MCF 10A (cell line): ENCODE results near the gene MBOAT2. TPM values are rescaled to one million over a fixed set of nuclear protein-coding genes. Genes with fewer than 3 reads are reported as not detected.

ENCODE experiments used
- BruUV-seq: library from RNA; stranded (reverse); fragments of 400-500 nt; replicated peaks from 2 replicates; lab custom pipeline; 2021; lab: Mats Ljungman, UMichigan
- CTCF ChIA-PET: fragments of 300-600 bp; sonication (Branson Sonifier 250); formaldehyde crosslinking; extraction: SDS; loops from one replicate; lab custom pipeline; 2021; ENCODE audit warnings: antibody characterized with exemption, inconsistent platforms; lab: Yijun Ruan, JAX
- POLR2A ChIA-PET: fragments of 300-600, 350-650 bp; sonication (Branson Sonifier 250); formaldehyde crosslinking; extraction: SDS; loops from one replicate; lab custom pipeline; 2020; ENCODE audit warnings: antibody characterized with exemption, inconsistent platforms; lab: Yijun Ruan, JAX
- DNase-seq: peaks from one replicate; pipeline ENCODE4 v3.0.0-alpha.2; 2018; ENCODE audit not compliant: unreplicated experiment
- H3K27ac Mint-ChIP-seq: one replicate; pipeline ENCODE4 v1.8.0; 2022; ENCODE audit warnings: mild to moderate bottlenecking, low read depth, mixed read lengths; ENCODE audit not compliant: unreplicated experiment
- H3K27me3 Mint-ChIP-seq: one replicate; pipeline ENCODE4 v1.8.0; 2022; ENCODE audit warnings: mixed read lengths; ENCODE audit not compliant: insufficient read depth, unreplicated experiment
- H3K36me3 Mint-ChIP-seq: one replicate; pipeline ENCODE4 v1.8.0; 2022; ENCODE audit warnings: mild to moderate bottlenecking, moderate library complexity, mixed read lengths; ENCODE audit not compliant: insufficient read depth, unreplicated experiment
- H3K4me1 Mint-ChIP-seq: one replicate; pipeline ENCODE4 v1.8.0; 2022; ENCODE audit warnings: mixed read lengths; ENCODE audit not compliant: insufficient read depth, unreplicated experiment
- H3K4me3 Mint-ChIP-seq: one replicate; pipeline ENCODE4 v1.8.0; 2022; ENCODE audit warnings: mild to moderate bottlenecking, moderate library complexity, mixed read lengths; ENCODE audit not compliant: unreplicated experiment
- H3K9me3 Mint-ChIP-seq: one replicate; pipeline ENCODE4 v1.8.0; 2022; ENCODE audit warnings: mixed read lengths; ENCODE audit not compliant: unreplicated experiment
- CTCF ChIP-seq: fragments of 200-600 bp; IDR thresholded peaks from one replicate; pipeline ENCODE4 v1.8.0; 2022; ENCODE audit warnings: antibody characterized with exemption, mild to moderate bottlenecking; ENCODE audit not compliant: unreplicated experiment
- intact Hi-C: fragments of 100-400 bp; cut with micrococcal nuclease; formaldehyde crosslinking; loops from 2 replicates; pipeline ENCODE4 v1.14.1; 2022
- total RNA-seq: library from RNA; stranded (reverse); gene quantifications from 2 replicates; pipeline ENCODE4 v1.2.3, GENCODE V29; 2022

Gene MBOAT2
- total RNA-seq, 1 experiment from 2014 or later, result 34.7 TPM

GRCh38 chr2:8893978-8894820 is 109.3 kb downstream of the MBOAT2 start:
- intact Hi-C loops, result no loop called here
- Mint-ChIP-seq H3K36me3 (peaks cover 31% of the 10 kb centered on the region), H3K9me3 (peaks cover 8% of the 10 kb centered on the region), H3K4me1 (no peaks in the 10 kb centered on the region), H3K27me3 (no peaks in the 10 kb centered on the region), H3K27ac (no peak overlapping the region), H3K4me3 (no peak overlapping the region)
- TF ChIP-seq CTCF, result no peak
- ChIA-PET CTCF (no interaction called here), POLR2A (interaction anchor here (1.0 kb wide), 1 partner anchor 90 kb away, joined by 3 read pairs; no protein-coding TSS in a partner anchor)
- no TSS peak for BruUV-seq
- no peak for DNase-seq

DNA sequence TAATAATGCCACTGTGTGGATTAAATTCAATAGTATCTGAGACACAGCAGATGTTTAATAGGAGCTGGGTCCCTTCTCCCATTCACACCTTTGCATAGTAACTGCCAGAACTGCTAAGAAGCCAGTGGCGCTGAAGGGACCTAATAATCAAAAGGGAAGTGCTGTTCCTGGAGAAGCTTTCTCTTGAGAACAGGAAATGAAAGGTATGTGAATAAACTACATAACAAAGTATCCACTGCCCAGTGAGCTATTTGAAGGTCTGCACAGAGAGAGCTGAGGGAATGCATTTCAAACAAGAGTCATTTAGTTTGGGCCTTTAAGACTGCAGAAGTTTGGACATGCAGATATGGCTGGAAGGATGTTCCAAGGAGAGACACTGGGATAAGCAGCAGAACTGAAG is 110.0 kb downstream of the MBOAT2 start:
- DNase-seq, result no peak
- H3K36me3 Mint-ChIP-seq, result peaks cover 31% of the 10 kb centered on the region
- ChIA-PET POLR2A (no interaction called here), CTCF (no interaction called here)
- H3K27me3 Mint-ChIP-seq, result no peaks in the 10 kb centered on the region
- H3K4me1 Mint-ChIP-seq, result no peaks in the 10 kb centered on the region
- no peak overlapping the region for H3K4me3 Mint-ChIP-seq
- H3K27ac Mint-ChIP-seq, result no peak overlapping the region
- H3K9me3 Mint-ChIP-seq, result peaks cover 8% of the 10 kb centered on the region
- intact Hi-C loops, result no loop called here
- no peak for TF ChIP-seq CTCF
- no TSS peak for BruUV-seq

DNA sequence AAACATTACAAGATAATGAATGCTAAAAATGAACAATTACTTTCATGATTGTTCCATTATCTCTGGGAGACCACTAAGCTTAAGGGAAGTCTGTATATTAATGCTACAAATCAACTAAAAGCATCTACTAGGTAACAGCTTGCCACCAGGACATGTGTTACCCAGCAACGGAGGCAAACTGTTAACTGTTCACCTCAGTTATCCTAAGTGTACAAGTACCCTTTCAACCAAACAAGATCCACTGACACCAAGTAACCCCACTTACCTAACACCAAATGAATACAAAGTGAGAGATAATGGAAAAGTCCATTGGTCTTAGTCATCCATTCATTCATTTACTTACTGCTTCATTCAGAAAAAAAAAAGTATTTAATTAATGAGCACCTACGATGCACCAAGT is 111.4 kb downstream of the MBOAT2 start:
- CTCF ChIA-PET, result interaction anchor here (1.1 kb wide), 1 partner anchor 10 kb away, joined by 4 read pairs; no protein-coding TSS in a partner anchor
- intact Hi-C loops, result no loop called here

More for the DNA sequence above, 111.4 kb downstream of the MBOAT2 start:
- H3K27me3 Mint-ChIP-seq, result no peaks in the 10 kb centered on the region
- no peak overlapping the region for H3K4me3 Mint-ChIP-seq
- peaks cover 29% of the 10 kb centered on the region for H3K36me3 Mint-ChIP-seq
- POLR2A ChIA-PET, result interaction anchor here (0.9 to 1.6 kb wide), 2 partner anchors 100 to 102 kb away, joined by 3 read pairs; no protein-coding TSS in a partner anchor
- H3K4me1 Mint-ChIP-seq, result no peaks in the 10 kb centered on the region
- H3K27ac Mint-ChIP-seq, result no peak overlapping the region
- TF ChIP-seq CTCF, result no peak
- no peak for DNase-seq
- H3K9me3 Mint-ChIP-seq, result peaks cover 5% of the 10 kb centered on the region
- no TSS peak for BruUV-seq
